ENCODE data around the gene RASAL2. TPM values are rescaled to one million over a fixed set of nuclear protein-coding genes. Genes with fewer than 3 reads are reported as not detected.

Gene RASAL2
- total RNA-seq = under 1 TPM; 0.28 to 0.32 TPM
- not detected for polyA plus RNA-seq

DNA sequence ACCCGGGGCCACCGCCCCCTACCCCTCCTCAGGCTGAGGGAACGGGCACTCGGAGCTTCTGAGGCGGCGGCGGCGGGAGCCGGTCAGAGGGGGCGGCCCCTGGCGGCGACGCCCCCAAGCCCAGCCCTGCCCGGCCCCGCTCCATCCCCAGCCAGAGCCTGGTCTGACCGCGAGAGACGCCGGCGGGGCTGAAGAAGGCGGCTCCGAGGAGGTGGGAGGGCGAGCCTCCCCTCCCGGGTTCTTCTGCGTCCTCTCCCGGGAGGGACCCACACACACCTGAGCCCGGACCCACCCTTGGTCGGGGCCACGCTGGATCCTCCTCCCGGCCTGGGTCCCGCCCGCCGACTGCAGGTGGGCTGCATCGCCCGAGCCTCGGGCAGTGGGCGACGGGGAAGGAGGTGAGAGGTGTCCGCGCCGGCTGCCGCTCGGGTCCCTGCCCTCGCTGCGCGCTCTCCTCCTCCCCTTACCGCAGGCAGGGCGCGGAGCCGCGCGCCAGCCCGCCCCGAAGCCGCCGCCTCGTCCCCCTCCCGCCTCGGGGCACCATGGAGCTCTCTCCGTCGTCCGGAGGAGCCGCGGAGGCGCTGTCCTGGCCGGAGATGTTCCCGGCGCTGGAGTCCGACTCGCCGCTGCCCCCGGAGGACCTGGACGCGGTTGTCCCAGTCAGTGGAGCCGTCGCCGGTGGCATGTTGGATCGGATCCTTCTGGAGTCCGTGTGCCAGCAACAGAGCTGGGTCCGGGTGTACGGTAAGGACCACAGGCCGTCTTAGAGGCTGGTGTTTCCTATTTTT is at the start of gene RASAL2:
TSS of gene RASAL2 (plus strand) at position 154 of the 788 bp plus-strand sequence. CDS start at position 543, 389 bp downstream.
- POLR2A ChIA-PET (ENCODE audit: partially characterized antibody) = interaction anchor here (1.1 kb wide), 1 partner anchor 9 kb away, joined by 3 read pairs; no protein-coding TSS in a partner anchor
- H3K4me3 Mint-ChIP-seq = peak within 1 kb of the TSS; percentile 4 to 77 (median 65)
- intact Hi-C loops (cut with micrococcal nuclease) = no loop called here
- DNase-seq = peak in 1 of 5 donors; percentile 2
- H3K36me3 ChIP-seq (ENCODE audit: insufficient read depth, low read length) = no peaks in the 10 kb centered on the region
- no peak within 1 kb of the TSS for H3K27ac Mint-ChIP-seq
- peaks cover 5% of the 10 kb centered on the region for H3K4me1 ChIP-seq (ENCODE audit: insufficient read depth, low read length)
- peaks cover 4 to 38% (median 13%) of the 10 kb centered on the region in 8 donors for H3K9me3 Mint-ChIP-seq
- no peak within 1 kb of the TSS for H3K4me3 ChIP-seq (ENCODE audit: low read length in 2 of 2)
- no peak within 1 kb of the TSS for H3K27ac ChIP-seq (ENCODE audit: low read depth, low read length)
- H3K27me3 ChIP-seq (ENCODE audit: insufficient read depth, low read length) = peaks cover 22% of the 10 kb centered on the region
- H3K36me3 Mint-ChIP-seq = no peaks in the 10 kb centered on the region
- H3K27me3 Mint-ChIP-seq = peaks cover 37 to 55% of the 10 kb centered on the region in 2 donors
- peaks cover 5 to 13% (median 11%) of the 10 kb centered on the region in 4 donors for H3K4me1 Mint-ChIP-seq
- CTCF ChIA-PET (ENCODE audit: partially characterized antibody) = no interaction called here
- no peaks in the 10 kb centered on the region for H3K9me3 ChIP-seq (ENCODE audit: control insufficient read depth in 1 of 2, low read length in 2 of 2)

DNA sequence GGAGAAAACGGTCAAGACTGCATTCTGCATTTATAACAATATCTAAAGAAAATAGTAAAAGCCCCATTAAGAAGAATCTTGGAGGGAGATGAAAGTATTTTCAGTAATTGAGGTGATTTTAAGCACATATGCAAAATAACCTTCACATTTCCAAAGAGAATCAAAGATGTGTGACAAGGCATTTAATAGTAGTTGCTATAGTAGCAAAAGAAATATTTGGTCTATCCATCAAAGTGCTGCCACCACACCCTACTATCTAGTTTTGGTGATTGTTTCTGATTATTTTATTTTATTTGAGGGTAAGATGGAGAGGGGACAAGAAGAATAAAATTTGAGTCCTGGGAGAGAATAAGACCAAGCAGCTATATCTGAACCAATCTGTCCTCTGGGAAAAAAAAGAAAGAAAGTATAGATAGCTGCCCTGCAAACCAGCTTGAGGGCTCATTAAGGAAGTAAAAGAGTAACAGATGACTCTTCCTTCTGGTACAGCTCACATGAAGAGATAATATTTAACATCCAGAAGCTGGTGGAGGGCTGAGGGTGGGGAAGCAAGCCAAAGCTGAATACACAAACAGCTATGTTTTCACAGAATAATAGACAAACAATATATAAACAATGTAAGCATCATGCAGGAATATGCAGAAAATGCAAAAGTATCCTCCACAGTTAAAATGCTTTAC is 47.2 kb upstream of the RASAL2 start:
- H3K4me1 Mint-ChIP-seq = no peaks in the 10 kb centered on the region
- H3K36me3 Mint-ChIP-seq = no peaks in the 10 kb centered on the region
- H3K27ac ChIP-seq (ENCODE audit: low read depth, low read length) = no peak overlapping the region
- H3K4me3 ChIP-seq (ENCODE audit: low read length in 2 of 2) = no peak overlapping the region
- no peaks in the 10 kb centered on the region for H3K9me3 ChIP-seq (ENCODE audit: control insufficient read depth in 1 of 2, low read length in 2 of 2)
- no peak overlapping the region for H3K4me3 Mint-ChIP-seq
- H3K36me3 ChIP-seq (ENCODE audit: insufficient read depth, low read length) = no peaks in the 10 kb centered on the region
- ChIA-PET CTCF (ENCODE audit: partially characterized antibody) (no interaction called here), POLR2A (ENCODE audit: partially characterized antibody) (no interaction called here)
- H3K4me1 ChIP-seq (ENCODE audit: insufficient read depth, low read length) = no peaks in the 10 kb centered on the region
- intact Hi-C loops (cut with micrococcal nuclease) = no loop called here
- no peak overlapping the region for H3K27ac Mint-ChIP-seq
- peaks cover 0 to 3% of the 10 kb centered on the region in 2 donors for H3K27me3 Mint-ChIP-seq
- DNase-seq = no peak
- no peaks in the 10 kb centered on the region for H3K27me3 ChIP-seq (ENCODE audit: insufficient read depth, low read length)
- H3K9me3 Mint-ChIP-seq = peaks cover 0 to 5% (median 1%) of the 10 kb centered on the region in 8 donors

DNA sequence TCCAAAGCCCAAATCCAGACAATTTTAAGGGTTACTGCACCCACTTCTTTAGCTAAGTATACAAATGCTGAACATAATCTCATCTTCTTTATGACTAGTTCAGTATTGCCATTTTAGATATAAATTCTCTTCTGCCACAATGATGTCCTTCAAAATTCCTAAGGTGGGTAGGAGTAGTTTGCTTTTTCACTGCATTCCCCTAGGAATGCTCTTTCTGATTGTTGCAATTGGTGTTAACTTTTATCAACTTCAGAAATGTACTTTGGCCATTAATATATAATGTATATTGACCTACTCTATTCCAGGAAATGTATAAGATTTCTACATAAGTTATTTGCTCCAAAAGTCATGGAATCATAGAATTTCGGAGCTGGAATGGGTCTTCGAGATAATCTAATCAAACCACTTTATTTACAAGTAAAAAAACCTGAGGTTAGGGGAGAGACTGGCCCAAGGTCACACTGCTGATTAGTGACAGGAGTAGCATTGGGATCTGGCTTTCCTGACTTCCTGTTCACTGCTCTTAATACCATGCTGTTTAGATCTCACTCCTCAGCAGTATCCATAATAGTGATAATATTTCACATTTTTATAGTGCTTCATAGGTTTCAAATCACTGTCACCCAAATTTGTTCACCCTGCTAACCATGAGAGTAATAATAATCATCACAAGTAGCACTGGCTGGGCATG is 46.4 kb upstream of the RASAL2 start:
- Mint-ChIP-seq H3K4me3 (no peak overlapping the region), H3K36me3 (no peaks in the 10 kb centered on the region), H3K27ac (no peak overlapping the region), H3K27me3 (peaks cover 0 to 3% of the 10 kb centered on the region in 2 donors), H3K9me3 (peaks cover 0 to 6% (median 1%) of the 10 kb centered on the region in 8 donors), H3K4me1 (no peaks in the 10 kb centered on the region)
- CTCF ChIA-PET (ENCODE audit: partially characterized antibody) = no interaction called here
- Histone ChIP-seq H3K27me3 (ENCODE audit: insufficient read depth, low read length) (no peaks in the 10 kb centered on the region), H3K4me1 (ENCODE audit: insufficient read depth, low read length) (no peaks in the 10 kb centered on the region), H3K4me3 (ENCODE audit: low read length in 2 of 2) (no peak overlapping the region), H3K9me3 (ENCODE audit: control insufficient read depth in 1 of 2, low read length in 2 of 2) (no peaks in the 10 kb centered on the region), H3K36me3 (ENCODE audit: insufficient read depth, low read length) (no peaks in the 10 kb centered on the region), H3K27ac (ENCODE audit: low read depth, low read length) (no peak overlapping the region)
- POLR2A ChIA-PET (ENCODE audit: partially characterized antibody) = no interaction called here
- no peak for DNase-seq
- intact Hi-C loops (cut with micrococcal nuclease) = no loop called here

DNA sequence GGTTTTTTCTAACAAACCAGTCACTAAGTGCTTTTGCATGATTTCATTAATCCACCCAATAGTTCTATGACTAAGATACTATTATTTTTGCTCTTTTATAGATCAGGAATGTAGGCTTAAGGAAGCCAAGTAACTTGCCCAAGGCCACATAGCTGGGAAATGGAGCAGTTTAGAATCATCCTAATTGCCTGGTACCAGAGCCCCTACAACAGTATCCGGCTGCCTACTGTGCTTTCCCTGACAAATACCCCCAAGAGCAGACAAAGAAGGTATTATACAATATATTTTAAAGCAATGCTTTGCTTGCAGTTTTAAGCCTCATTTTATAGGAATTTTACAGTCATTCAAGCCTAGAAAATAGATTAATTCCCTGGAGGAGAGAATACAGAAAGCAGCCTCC is 45.5 kb upstream of the RASAL2 start:
- Mint-ChIP-seq H3K27ac (no peak overlapping the region), H3K9me3 (peaks cover 0 to 6% (median 1%) of the 10 kb centered on the region in 8 donors), H3K36me3 (no peaks in the 10 kb centered on the region), H3K4me3 (no peak overlapping the region), H3K4me1 (no peaks in the 10 kb centered on the region), H3K27me3 (peaks cover 0 to 3% of the 10 kb centered on the region in 2 donors)
- no peak for DNase-seq
- no peaks in the 10 kb centered on the region for H3K27me3 ChIP-seq (ENCODE audit: insufficient read depth, low read length)
- POLR2A ChIA-PET (ENCODE audit: partially characterized antibody) = no interaction called here
- intact Hi-C loops (cut with micrococcal nuclease) = no loop called here
- no peaks in the 10 kb centered on the region for H3K9me3 ChIP-seq (ENCODE audit: control insufficient read depth in 1 of 2, low read length in 2 of 2)
- no peaks in the 10 kb centered on the region for H3K36me3 ChIP-seq (ENCODE audit: insufficient read depth, low read length)
- no peak overlapping the region for H3K4me3 ChIP-seq (ENCODE audit: low read length in 2 of 2)
- no peaks in the 10 kb centered on the region for H3K4me1 ChIP-seq (ENCODE audit: insufficient read depth, low read length)
- no peak overlapping the region for H3K27ac ChIP-seq (ENCODE audit: low read depth, low read length)
- CTCF ChIA-PET (ENCODE audit: partially characterized antibody) = no interaction called here

DNA sequence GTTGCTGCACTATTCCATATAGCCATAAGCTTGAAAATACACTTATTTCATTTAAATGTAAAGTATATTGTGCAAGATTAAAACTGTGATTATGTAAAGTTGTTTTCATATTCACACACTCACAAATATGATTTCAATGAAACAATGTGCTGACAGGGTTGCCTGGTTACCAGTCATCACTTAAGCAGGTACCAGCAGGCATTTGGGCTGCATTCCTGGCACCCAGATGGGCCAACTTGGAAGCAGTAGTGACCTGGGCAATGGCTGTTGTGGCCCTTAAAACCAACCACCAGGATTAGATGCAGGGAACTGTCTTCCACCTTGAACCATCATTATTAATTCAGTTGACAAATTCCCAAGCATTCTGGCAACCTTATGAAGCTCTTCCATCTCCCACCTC is 45.0 kb upstream of the RASAL2 start:
- Histone ChIP-seq H3K4me3 (ENCODE audit: low read length in 2 of 2) (no peak overlapping the region), H3K9me3 (ENCODE audit: control insufficient read depth in 1 of 2, low read length in 2 of 2) (no peaks in the 10 kb centered on the region), H3K36me3 (ENCODE audit: insufficient read depth, low read length) (no peaks in the 10 kb centered on the region), H3K4me1 (ENCODE audit: insufficient read depth, low read length) (no peaks in the 10 kb centered on the region), H3K27ac (ENCODE audit: low read depth, low read length) (no peak overlapping the region), H3K27me3 (ENCODE audit: insufficient read depth, low read length) (no peaks in the 10 kb centered on the region)
- H3K4me1 Mint-ChIP-seq = no peaks in the 10 kb centered on the region
- peaks cover 0 to 6% (median 1%) of the 10 kb centered on the region in 8 donors for H3K9me3 Mint-ChIP-seq
- intact Hi-C loops (cut with micrococcal nuclease) = no loop called here
- H3K27me3 Mint-ChIP-seq = peaks cover 0 to 3% of the 10 kb centered on the region in 2 donors
- H3K4me3 Mint-ChIP-seq = no peak overlapping the region
- ChIA-PET CTCF (ENCODE audit: partially characterized antibody) (no interaction called here), POLR2A (ENCODE audit: partially characterized antibody) (no interaction called here)
- no peak for DNase-seq
- H3K36me3 Mint-ChIP-seq = no peaks in the 10 kb centered on the region
- no peak overlapping the region for H3K27ac Mint-ChIP-seq

DNA sequence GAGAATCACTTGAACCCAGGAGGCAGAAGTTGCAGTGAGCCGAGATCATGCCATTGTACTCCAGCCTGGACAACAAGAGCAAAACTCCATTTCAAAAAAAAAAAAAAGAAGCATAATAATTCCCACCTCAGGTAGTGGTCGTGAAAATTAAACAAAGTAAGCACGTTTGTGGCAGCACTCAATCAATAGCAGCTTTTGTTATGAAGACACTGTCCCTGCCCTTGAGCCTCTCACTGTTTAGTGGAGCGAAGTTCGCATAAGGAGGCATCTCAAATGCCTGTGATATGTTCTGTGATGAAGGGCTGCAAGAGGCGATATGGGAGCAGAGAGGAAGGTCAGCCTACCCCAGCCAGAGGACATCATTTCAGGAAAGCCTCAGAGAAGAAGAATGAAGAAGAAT is 43.8 kb upstream of the RASAL2 start:
- Mint-ChIP-seq H3K4me3 (no peak overlapping the region), H3K36me3 (no peaks in the 10 kb centered on the region), H3K9me3 (peaks cover 0 to 6% (median 3%) of the 10 kb centered on the region in 8 donors), H3K27me3 (peaks cover 0 to 3% of the 10 kb centered on the region in 2 donors), H3K27ac (no peak overlapping the region), H3K4me1 (no peaks in the 10 kb centered on the region)
- no peaks in the 10 kb centered on the region for H3K36me3 ChIP-seq (ENCODE audit: insufficient read depth, low read length)
- ChIA-PET POLR2A (ENCODE audit: partially characterized antibody) (no interaction called here), CTCF (ENCODE audit: partially characterized antibody) (interaction anchor here (0.7 kb wide), 1 partner anchor 12 kb away, joined by 3 read pairs; no protein-coding TSS in a partner anchor)
- no peak for DNase-seq
- no peak overlapping the region for H3K27ac ChIP-seq (ENCODE audit: low read depth, low read length)
- intact Hi-C loops (cut with micrococcal nuclease) = no loop called here
- H3K4me1 ChIP-seq (ENCODE audit: insufficient read depth, low read length) = no peaks in the 10 kb centered on the region
- no peak overlapping the region for H3K4me3 ChIP-seq (ENCODE audit: low read length in 2 of 2)
- H3K27me3 ChIP-seq (ENCODE audit: insufficient read depth, low read length) = no peaks in the 10 kb centered on the region
- no peaks in the 10 kb centered on the region for H3K9me3 ChIP-seq (ENCODE audit: control insufficient read depth in 1 of 2, low read length in 2 of 2)

DNA sequence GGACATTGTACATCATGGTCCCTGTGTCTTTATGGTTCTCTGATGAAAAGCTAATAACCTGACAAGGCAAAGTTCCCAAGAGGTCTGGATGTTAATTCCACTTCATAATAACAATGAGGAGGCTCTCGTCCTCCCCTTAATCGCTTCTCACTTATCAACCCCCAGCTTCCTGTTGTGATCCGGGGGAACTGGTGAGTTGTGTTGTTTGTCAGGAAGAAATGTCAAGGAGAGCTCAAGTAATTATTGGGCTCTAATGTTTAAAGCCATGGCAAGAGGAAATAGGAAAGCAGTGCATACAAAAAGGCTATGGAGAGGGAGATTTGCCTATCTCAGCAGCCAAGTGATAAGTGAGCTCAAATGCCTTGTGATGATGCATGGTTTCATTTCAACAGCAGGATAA is 42.8 kb upstream of the RASAL2 start:
- DNase-seq = no peak
- no peaks in the 10 kb centered on the region for H3K36me3 Mint-ChIP-seq
- no peaks in the 10 kb centered on the region for H3K27me3 ChIP-seq (ENCODE audit: insufficient read depth, low read length)
- peaks cover 0 to 5% (median 3%) of the 10 kb centered on the region in 8 donors for H3K9me3 Mint-ChIP-seq
- H3K9me3 ChIP-seq (ENCODE audit: control insufficient read depth in 1 of 2, low read length in 2 of 2) = no peaks in the 10 kb centered on the region
- POLR2A ChIA-PET (ENCODE audit: partially characterized antibody) = no interaction called here
- H3K4me1 ChIP-seq (ENCODE audit: insufficient read depth, low read length) = no peaks in the 10 kb centered on the region
- no peaks in the 10 kb centered on the region for H3K36me3 ChIP-seq (ENCODE audit: insufficient read depth, low read length)
- H3K4me1 Mint-ChIP-seq = no peaks in the 10 kb centered on the region
- no peak overlapping the region for H3K27ac ChIP-seq (ENCODE audit: low read depth, low read length)
- H3K4me3 Mint-ChIP-seq = no peak overlapping the region
- no peak overlapping the region for H3K4me3 ChIP-seq (ENCODE audit: low read length in 2 of 2)
- intact Hi-C loops (cut with micrococcal nuclease) = no loop called here
- peaks cover 0 to 3% of the 10 kb centered on the region in 2 donors for H3K27me3 Mint-ChIP-seq
- CTCF ChIA-PET (ENCODE audit: partially characterized antibody) = no interaction called here
- H3K27ac Mint-ChIP-seq = no peak overlapping the region
